ENCODE measurements around the gene GOLGA6L22. TPM values are rescaled to one million over a fixed set of nuclear protein-coding genes. Genes with fewer than 3 reads are reported as not detected.
"Not testable (repeated sequence)": the region's sequence is repeated elsewhere in the genome, so short reads cannot be mapped to it uniquely, and the experiment has no call there.

GOLGA6L22 gene
- not detected for polyA plus RNA-seq
- long read RNA-seq, donor 1: 0 reads
- long read RNA-seq, donor 2: 0 reads
- long read RNA-seq, donor 3: 0 reads
- long read RNA-seq, donor 4: 0 reads
- long read RNA-seq, donor 5: 0 reads
- long read RNA-seq, donor 6: 0 reads
- long read RNA-seq, donor 7: 0 reads
- long read RNA-seq, donor 8: 0 reads
- long read RNA-seq, donor 9: 0 reads
- long read RNA-seq, donor 10: 0 reads
- long read RNA-seq, donor 11: 0 reads

GRCh38 chr15:22458603-22459002 is at the start of gene GOLGA6L22:
TSS of gene GOLGA6L22 (plus strand) at chr15:22458903. CDS start at chr15:22458994, 91 bp downstream.
- not testable (repeated sequence) for H3K4me3 ChIP-seq (ENCODE audit: low read length); H3K4me1 ChIP-seq (ENCODE audit: control insufficient read depth, insufficient read depth, low read length); H3K36me3 ChIP-seq (ENCODE audit: control insufficient read depth, insufficient read depth, low read length); H3K27me3 ChIP-seq (ENCODE audit: control insufficient read depth, insufficient read depth, low read length); H3K27ac ChIP-seq (ENCODE audit: low read length); DNase-seq; H3K9me3 ChIP-seq (ENCODE audit: control insufficient read depth, low read depth, low read length)
- no CpG with 5 or more reads among the region's 7 CpGs for WGBS (ENCODE audit: insufficient coverage, low lambda C conversion rate)

GRCh38 chr15:22417288-22417687 is 41.4 kb upstream of the GOLGA6L22 start:
- not testable (repeated sequence) for H3K9me3 ChIP-seq (ENCODE audit: control insufficient read depth, low read depth, low read length); H3K4me1 ChIP-seq (ENCODE audit: control insufficient read depth, insufficient read depth, low read length); H3K27ac ChIP-seq (ENCODE audit: low read length); H3K27me3 ChIP-seq (ENCODE audit: control insufficient read depth, insufficient read depth, low read length); H3K4me3 ChIP-seq (ENCODE audit: low read length); DNase-seq; H3K36me3 ChIP-seq (ENCODE audit: control insufficient read depth, insufficient read depth, low read length)
- no CpG with 5 or more reads among the region's 19 CpGs for WGBS (ENCODE audit: insufficient coverage, low lambda C conversion rate)

GRCh38 chr15:22417795-22418194 is 40.9 kb upstream of the GOLGA6L22 start:
- not testable (repeated sequence) for H3K27ac ChIP-seq (ENCODE audit: low read length); H3K9me3 ChIP-seq (ENCODE audit: control insufficient read depth, low read depth, low read length); H3K4me3 ChIP-seq (ENCODE audit: low read length); DNase-seq; H3K27me3 ChIP-seq (ENCODE audit: control insufficient read depth, insufficient read depth, low read length); H3K4me1 ChIP-seq (ENCODE audit: control insufficient read depth, insufficient read depth, low read length); H3K36me3 ChIP-seq (ENCODE audit: control insufficient read depth, insufficient read depth, low read length)
- no CpG with 5 or more reads among the region's 22 CpGs for WGBS (ENCODE audit: insufficient coverage, low lambda C conversion rate)

GRCh38 chr15:22418212-22418611 is 40.5 kb upstream of the GOLGA6L22 start:
- not testable (repeated sequence) for H3K36me3 ChIP-seq (ENCODE audit: control insufficient read depth, insufficient read depth, low read length); H3K27ac ChIP-seq (ENCODE audit: low read length); H3K27me3 ChIP-seq (ENCODE audit: control insufficient read depth, insufficient read depth, low read length); H3K4me3 ChIP-seq (ENCODE audit: low read length); H3K4me1 ChIP-seq (ENCODE audit: control insufficient read depth, insufficient read depth, low read length); DNase-seq; H3K9me3 ChIP-seq (ENCODE audit: control insufficient read depth, low read depth, low read length)
- WGBS (ENCODE audit: insufficient coverage, low lambda C conversion rate): no CpG with 5 or more reads among the region's 29 CpGs

GRCh38 chr15:22418666-22419065 is 40.0 kb upstream of the GOLGA6L22 start:
- not testable (repeated sequence) for DNase-seq; H3K27ac ChIP-seq (ENCODE audit: low read length); H3K4me3 ChIP-seq (ENCODE audit: low read length); H3K27me3 ChIP-seq (ENCODE audit: control insufficient read depth, insufficient read depth, low read length); H3K9me3 ChIP-seq (ENCODE audit: control insufficient read depth, low read depth, low read length); H3K36me3 ChIP-seq (ENCODE audit: control insufficient read depth, insufficient read depth, low read length); H3K4me1 ChIP-seq (ENCODE audit: control insufficient read depth, insufficient read depth, low read length)
- no CpG with 5 or more reads among the region's 33 CpGs for WGBS (ENCODE audit: insufficient coverage, low lambda C conversion rate)

- H3K9me3 ChIP-seq (ENCODE audit: control insufficient read depth, low read depth, low read length); H3K27ac ChIP-seq (ENCODE audit: low read length); DNase-seq; H3K4me1 ChIP-seq (ENCODE audit: control insufficient read depth, insufficient read depth, low read length); H3K4me3 ChIP-seq (ENCODE audit: low read length); H3K36me3 ChIP-seq (ENCODE audit: control insufficient read depth, insufficient read depth, low read length); H3K27me3 ChIP-seq (ENCODE audit: control insufficient read depth, insufficient read depth, low read length): not testable (repeated sequence)
- WGBS (ENCODE audit: insufficient coverage, low lambda C conversion rate): no CpG with 5 or more reads among the region's 13 CpGs
Measured at GRCh38 chr15:22420340-22420739, 38.4 kb upstream of the GOLGA6L22 start.

- H3K27me3 ChIP-seq (ENCODE audit: control insufficient read depth, insufficient read depth, low read length); H3K9me3 ChIP-seq (ENCODE audit: control insufficient read depth, low read depth, low read length); H3K4me1 ChIP-seq (ENCODE audit: control insufficient read depth, insufficient read depth, low read length); H3K36me3 ChIP-seq (ENCODE audit: control insufficient read depth, insufficient read depth, low read length); H3K4me3 ChIP-seq (ENCODE audit: low read length); H3K27ac ChIP-seq (ENCODE audit: low read length); DNase-seq: not testable (repeated sequence)
- no CpG with 5 or more reads among the region's 11 CpGs for WGBS (ENCODE audit: insufficient coverage, low lambda C conversion rate)
Measured at GRCh38 chr15:22429426-22429825, 29.3 kb upstream of the GOLGA6L22 start.

GRCh38 chr15:22431687-22432086 is 27.0 kb upstream of the GOLGA6L22 start:
- no CpG with 5 or more reads among the region's 8 CpGs for WGBS (ENCODE audit: insufficient coverage, low lambda C conversion rate)
- H3K27ac ChIP-seq (ENCODE audit: low read length); H3K4me1 ChIP-seq (ENCODE audit: control insufficient read depth, insufficient read depth, low read length); H3K36me3 ChIP-seq (ENCODE audit: control insufficient read depth, insufficient read depth, low read length); H3K4me3 ChIP-seq (ENCODE audit: low read length); DNase-seq; H3K9me3 ChIP-seq (ENCODE audit: control insufficient read depth, low read depth, low read length); H3K27me3 ChIP-seq (ENCODE audit: control insufficient read depth, insufficient read depth, low read length): not testable (repeated sequence)

- H3K4me1 ChIP-seq (ENCODE audit: control insufficient read depth, insufficient read depth, low read length); H3K9me3 ChIP-seq (ENCODE audit: control insufficient read depth, low read depth, low read length); H3K27ac ChIP-seq (ENCODE audit: low read length); H3K27me3 ChIP-seq (ENCODE audit: control insufficient read depth, insufficient read depth, low read length); H3K36me3 ChIP-seq (ENCODE audit: control insufficient read depth, insufficient read depth, low read length): not testable (repeated sequence)
- no CpG with 5 or more reads among the region's 86 CpGs for WGBS (ENCODE audit: insufficient coverage, low lambda C conversion rate)
- peak in 1 of 2 donors; percentile 66 for DNase-seq
- H3K4me3 ChIP-seq (ENCODE audit: low read length): peak overlapping the region; percentile 35
Measured at GRCh38 chr15:22494490-22495113, 35.9 kb downstream of the GOLGA6L22 start.

GRCh38 chr15:22497200-22497599 is 38.5 kb downstream of the GOLGA6L22 start:
- no CpG with 5 or more reads among the region's 4 CpGs for WGBS (ENCODE audit: insufficient coverage, low lambda C conversion rate)
- not testable (repeated sequence) for H3K4me3 ChIP-seq (ENCODE audit: low read length); H3K27ac ChIP-seq (ENCODE audit: low read length); H3K36me3 ChIP-seq (ENCODE audit: control insufficient read depth, insufficient read depth, low read length); H3K4me1 ChIP-seq (ENCODE audit: control insufficient read depth, insufficient read depth, low read length); DNase-seq; H3K27me3 ChIP-seq (ENCODE audit: control insufficient read depth, insufficient read depth, low read length); H3K9me3 ChIP-seq (ENCODE audit: control insufficient read depth, low read depth, low read length)
